HepG2 (cell line): ENCODE results near the gene SPINK8. TPM values are rescaled to one million over a fixed set of nuclear protein-coding genes. Genes with fewer than 3 reads are reported as not detected.

Source experiments
- ATAC-seq: fragments of 200-7000 bp; cut with Tn5 transposase; 3 replicates; pipeline ENCODE4 v1.9.1; 2020; ENCODE audit warnings: mild to moderate bottlenecking, moderate library complexity
- BruUV-seq: library from RNA; stranded (reverse); fragments of 400-500 nt; replicated peaks from 2 replicates; lab custom pipeline; 2021; lab: Mats Ljungman, UMichigan
- CTCF ChIA-PET: fragments of 300-600 bp; formaldehyde crosslinking; extraction: SDS; loops from one replicate; lab custom pipeline; 2021; ENCODE audit warnings: low total read pairs, inconsistent platforms, low intra/inter-chr PET ratio; lab: Yijun Ruan, JAX
- POLR2A ChIA-PET: fragments of 350-600 bp; sonication (Branson Sonifier 250); formaldehyde crosslinking; loops from one replicate; lab custom pipeline; 2020; ENCODE audit warnings: antibody characterized with exemption, inconsistent platforms; lab: Yijun Ruan, JAX
- DNase-seq: peaks from one replicate; pipeline ENCODE4 v3.0.0-alpha.2; 2015; ENCODE audit warnings: low spot score
- FAIRE-seq: peaks from 3 replicates; lab custom pipeline; 2011; peaks lifted over from hg19 to GRCh38; lab: Jason Lieb, UNC
- H2AFZ ChIP-seq: one replicate; pipeline ENCODE4 v1.6.1; 2011; ENCODE audit warnings: low read length, inconsistent platforms
- H3K27ac ChIP-seq: fragments of 300-600 bp; 3 replicates; pipeline ENCODE4 v1.8.0; 2011; ENCODE audit warnings: mixed run types, mild to moderate bottlenecking, mixed read lengths, low read length, inconsistent platforms; ENCODE audit not compliant: insufficient read depth; ENCODE audit errors: extremely low read length
- H3K27me3 ChIP-seq, 2 experiments: fragments of 200-600 bp in 1 of 2; 2 replicates in 1 of 2; 3 replicates in 1 of 2; pipeline versions ENCODE4 v1.6.0 to v1.8.0; 2011; ENCODE audit warnings: low read length in 2 of 2, mild to moderate bottlenecking in 2 of 2, moderate library complexity in 2 of 2, inconsistent platforms in 1 of 2; ENCODE audit not compliant: insufficient read depth in 2 of 2, control insufficient read depth in 1 of 2
- H3K36me3 ChIP-seq, 2 experiments: fragments of 200-600 bp in 1 of 2; replicated peaks in 1 of 2; 2 replicates in 1 of 2; 3 replicates in 1 of 2; pipeline versions ENCODE4 v1.5.1 to v1.8.0; 2011; ENCODE audit warnings: low read length in 2 of 2, inconsistent platforms in 1 of 2; ENCODE audit not compliant: insufficient read depth in 2 of 2, control insufficient read depth in 1 of 2
- H3K4me1 ChIP-seq: 2 replicates; pipeline ENCODE4 v1.5.1; 2012; ENCODE audit warnings: low read length, inconsistent platforms; ENCODE audit not compliant: insufficient read depth
- H3K4me2 ChIP-seq: 2 replicates; pipeline ENCODE4 v1.6.0; 2011; ENCODE audit warnings: low read depth, low read length, inconsistent platforms
- H3K4me3 ChIP-seq, 3 experiments: fragments of 200-600 bp in 1 of 3; sonication (generic), shearing (Covaris generic) in 1 of 3; replicated peaks in 1 of 3; 2 replicates each; pipeline ENCODE4 v1.5.1; 2011 to 2016; ENCODE audit warnings: low read length in 3 of 3, inconsistent platforms in 2 of 3, low read depth in 2 of 3, mild to moderate bottlenecking in 2 of 3, control low read depth in 1 of 3, mixed read lengths in 1 of 3; ENCODE audit not compliant: insufficient read depth in 1 of 3
- H3K79me2 ChIP-seq: one replicate; pipeline ENCODE4 v1.6.1; 2011; ENCODE audit warnings: low read length, inconsistent platforms; ENCODE audit not compliant: insufficient read depth
- H3K9ac ChIP-seq: 2 replicates; pipeline ENCODE4 v1.6.0; 2011; ENCODE audit warnings: mild to moderate bottlenecking, low read depth, low read length, inconsistent platforms; ENCODE audit not compliant: insufficient read depth
- H3K9me3 ChIP-seq: 2 replicates; pipeline ENCODE4 v1.5.1; 2012; ENCODE audit warnings: mild to moderate bottlenecking, low read length
- H4K20me1 ChIP-seq: 2 replicates; pipeline ENCODE4 v1.6.0; 2011; ENCODE audit warnings: inconsistent platforms, mild to moderate bottlenecking, low read length, moderate library complexity; ENCODE audit not compliant: insufficient read depth
- MED13 ChIP-seq: sonication (generic); formaldehyde crosslinking; IDR thresholded peaks from 2 replicates; pipeline ENCODE4 v1.5.0; 2020; ENCODE audit warnings: missing genetic modification reagents
- MXD1 ChIP-seq: sonication (generic); formaldehyde crosslinking; IDR thresholded peaks from 2 replicates; pipeline ENCODE4 v1.4.0; 2020; ENCODE audit warnings: mild to moderate bottlenecking, missing genetic modification reagents
- NFIC ChIP-seq: IDR thresholded peaks from 2 replicates; pipeline ENCODE4 v1.6.1; 2012; ENCODE audit warnings: mild to moderate bottlenecking, low read length, inconsistent platforms
- TCF7 ChIP-seq: sonication (generic); IDR thresholded peaks from 2 replicates; pipeline ENCODE4 v1.6.1; 2016; ENCODE audit warnings: antibody characterized with exemption, low read depth
- TEAD3 ChIP-seq: optimal IDR thresholded peaks from 2 replicates; pipeline ENCODE3; 2016; ENCODE audit warnings: borderline replicate concordance
- ZBTB34 ChIP-seq: sonication (generic); formaldehyde crosslinking; IDR thresholded peaks from 2 replicates; pipeline ENCODE4 v1.8.0; 2022; ENCODE audit warnings: mild to moderate bottlenecking, missing genetic modification reagents
- ZBTB49 ChIP-seq: sonication (generic); formaldehyde crosslinking; IDR thresholded peaks from 2 replicates; pipeline ENCODE4 v1.4.0; 2020; ENCODE audit warnings: missing genetic modification reagents, borderline replicate concordance
- ZFX ChIP-seq: sonication (generic); formaldehyde crosslinking; IDR thresholded peaks from 2 replicates; pipeline ENCODE4 v1.4.0; 2020; ENCODE audit warnings: mild to moderate bottlenecking, low read depth, missing genetic modification reagents, moderate library complexity
- ZNF724P ChIP-seq: sonication (generic); formaldehyde crosslinking; IDR thresholded peaks from 2 replicates; pipeline ENCODE4 v1.8.0; 2022; ENCODE audit warnings: missing genetic modification reagents, borderline replicate concordance
- ZSCAN25 ChIP-seq: sonication (generic); formaldehyde crosslinking; IDR thresholded peaks from 2 replicates; pipeline ENCODE4 v1.8.0; 2022; ENCODE audit warnings: mild to moderate bottlenecking, missing genetic modification reagents
- WGBS: methylation state at CpG from one replicate; pipeline ENCODE4 v1.1.6; 2017; ENCODE audit warnings: low lambda C conversion rate; 5-methylcytosine and 5-hydroxymethylcytosine counted together
- in situ Hi-C: cut with HindIII; loops from 2 replicates; pipeline ENCODE4 v1.10.0; 2017; ENCODE audit warnings: low pct_unique_long_range_greater_than_20kb; ENCODE audit not compliant: extremely low pct_ligation_motif_present
- intact Hi-C: fragments of 100-400 bp; cut with micrococcal nuclease; formaldehyde crosslinking; loops from one replicate; pipeline ENCODE4 v1.10.0; 2022; ENCODE audit not compliant: unreplicated experiment
- polyA plus RNA-seq, 8 experiments: library from polyadenylated mRNA; depleted of rRNA in 3 of 8; stranded (reverse) in 7 of 8; unstranded in 1 of 8; fragments of >200 nt; fragmentation: Illumina TruSeq in 4 of 8; extraction: Trizol in 4 of 8; gene quantifications; 2 replicates each; pipeline versions ENCODE4 v1.2.1 to v1.2.3, GENCODE V29; 2011 to 2016; ENCODE audit warnings: low read depth in 4 of 8, missing spikeins in 1 of 8, mixed read lengths in 1 of 8; ENCODE audit not compliant: insufficient read depth in 1 of 8
- total RNA-seq, 5 experiments: library from RNA; depleted of rRNA; stranded (reverse); fragments of >200 nt; fragmentation: Illumina TruSeq; extraction: Trizol; gene quantifications; 2 replicates each; pipeline ENCODE4 v1.2.3, GENCODE V29; 2016; ENCODE audit warnings: low read depth in 1 of 5
- TF ChIP-seq, protein P1 (sequence below): sonication (generic); formaldehyde crosslinking; IDR thresholded peaks from 2 replicates; pipeline ENCODE4 v1.4.0; 2020; ENCODE audit warnings: missing genetic modification reagents
- TF ChIP-seq, protein P2 (sequence below): sonication (generic); formaldehyde crosslinking; IDR thresholded peaks from 2 replicates; pipeline ENCODE4 v1.5.0; 2020; ENCODE audit warnings: mild to moderate bottlenecking, low read depth, missing genetic modification reagents, borderline replicate concordance

SPINK8 gene
- total and polyA plus RNA-seq, 2 of the 13 experiments (the other 11 are each of a cell fraction or from before 2014, with no cell fraction given), result not detected

- TF ChIP-seq TEAD3 (CRISPR knock-in tag), result no peak
- no peak for TF ChIP-seq ZBTB49 (CRISPR knock-in tag)
- TF ChIP-seq MXD1 (CRISPR knock-in tag), result no peak
- no peak for TF ChIP-seq ZSCAN25 (CRISPR knock-in tag)
- TF ChIP-seq NFIC, result no peak
These were observed 36.8 kb downstream of the SPINK8 start (continued) for GRCh38 chr3:48296699-48297098.

GRCh38 chr3:48294611-48295263 is 38.7 kb downstream of the SPINK8 start:
- FAIRE-seq, result no peak
- 100% methylated on average over 12 of the region's 12 CpGs for WGBS
- in situ Hi-C loops (no loop called here), intact Hi-C loops (no loop called here)
- H2AFZ ChIP-seq, result no peak overlapping the region
- no peaks in the 10 kb centered on the region for H3K27me3 ChIP-seq
- no peak for DNase-seq
- POLR2A ChIA-PET, result no interaction called here
- no peaks in the 10 kb centered on the region for H3K9me3 ChIP-seq
- peaks cover 22% of the 10 kb centered on the region for H3K4me1 ChIP-seq
- no peaks in the 10 kb centered on the region for H4K20me1 ChIP-seq
- no peak overlapping the region for H3K4me3 ChIP-seq
- no TSS peak for BruUV-seq
- no peak for ATAC-seq
- H3K79me2 ChIP-seq, result peaks cover 3% of the 10 kb centered on the region
- CTCF ChIA-PET, result no interaction called here
- TF ChIP-seq MED13 (CRISPR knock-in tag), result no peak
- TF ChIP-seq, protein P1, sequence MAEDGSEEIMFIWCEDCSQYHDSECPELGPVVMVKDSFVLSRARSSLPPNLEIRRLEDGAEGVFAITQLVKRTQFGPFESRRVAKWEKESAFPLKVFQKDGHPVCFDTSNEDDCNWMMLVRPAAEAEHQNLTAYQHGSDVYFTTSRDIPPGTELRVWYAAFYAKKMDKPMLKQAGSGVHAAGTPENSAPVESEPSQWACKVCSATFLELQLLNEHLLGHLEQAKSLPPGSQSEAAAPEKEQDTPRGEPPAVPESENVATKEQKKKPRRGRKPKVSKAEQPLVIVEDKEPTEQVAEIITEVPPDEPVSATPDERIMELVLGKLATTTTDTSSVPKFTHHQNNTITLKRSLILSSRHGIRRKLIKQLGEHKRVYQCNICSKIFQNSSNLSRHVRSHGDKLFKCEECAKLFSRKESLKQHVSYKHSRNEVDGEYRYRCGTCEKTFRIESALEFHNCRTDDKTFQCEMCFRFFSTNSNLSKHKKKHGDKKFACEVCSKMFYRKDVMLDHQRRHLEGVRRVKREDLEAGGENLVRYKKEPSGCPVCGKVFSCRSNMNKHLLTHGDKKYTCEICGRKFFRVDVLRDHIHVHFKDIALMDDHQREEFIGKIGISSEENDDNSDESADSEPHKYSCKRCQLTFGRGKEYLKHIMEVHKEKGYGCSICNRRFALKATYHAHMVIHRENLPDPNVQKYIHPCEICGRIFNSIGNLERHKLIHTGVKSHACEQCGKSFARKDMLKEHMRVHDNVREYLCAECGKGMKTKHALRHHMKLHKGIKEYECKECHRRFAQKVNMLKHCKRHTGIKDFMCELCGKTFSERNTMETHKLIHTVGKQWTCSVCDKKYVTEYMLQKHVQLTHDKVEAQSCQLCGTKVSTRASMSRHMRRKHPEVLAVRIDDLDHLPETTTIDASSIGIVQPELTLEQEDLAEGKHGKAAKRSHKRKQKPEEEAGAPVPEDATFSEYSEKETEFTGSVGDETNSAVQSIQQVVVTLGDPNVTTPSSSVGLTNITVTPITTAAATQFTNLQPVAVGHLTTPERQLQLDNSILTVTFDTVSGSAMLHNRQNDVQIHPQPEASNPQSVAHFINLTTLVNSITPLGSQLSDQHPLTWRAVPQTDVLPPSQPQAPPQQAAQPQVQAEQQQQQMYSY, result no peak
- TF ChIP-seq, protein P2, sequence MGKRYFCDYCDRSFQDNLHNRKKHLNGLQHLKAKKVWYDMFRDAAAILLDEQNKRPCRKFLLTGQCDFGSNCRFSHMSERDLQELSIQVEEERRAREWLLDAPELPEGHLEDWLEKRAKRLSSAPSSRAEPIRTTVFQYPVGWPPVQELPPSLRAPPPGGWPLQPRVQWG (CRISPR knock-in tag), result no peak
- no peak for TF ChIP-seq TCF7
- TF ChIP-seq ZBTB34 (CRISPR knock-in tag), result no peak
- TF ChIP-seq ZNF724P (CRISPR knock-in tag), result no peak
- TF ChIP-seq ZFX, result no peak
- no peak overlapping the region for H3K4me2 ChIP-seq
- peaks cover 11 to 45% of the 10 kb centered on the region in 2 experiments for H3K36me3 ChIP-seq
- no peak overlapping the region for H3K9ac ChIP-seq
- no peak overlapping the region for H3K27ac ChIP-seq
